Bronchial epithelial cell (primary cell): ENCODE data around the gene KRT40. TPM values are rescaled to one million over a fixed set of nuclear protein-coding genes. Genes with fewer than 3 reads are reported as not detected.
A peak's percentile ranks its signal among the peaks of the same experiment; 100 is the strongest.

Experiments used
- DNase-seq: peaks from one replicate; pipeline ENCODE4 v3.0.0-alpha.2; 2010; ENCODE audit warnings: low read depth
- FAIRE-seq: peaks from 2 replicates; lab custom pipeline; 2011; peaks lifted over from hg19 to GRCh38; lab: Jason Lieb, UNC
- H3K27me3 ChIP-seq: 2 replicates; pipeline ENCODE4 v1.5.1; 2011; ENCODE audit warnings: low read length; ENCODE audit not compliant: control insufficient read depth, insufficient read depth
- H3K36me3 ChIP-seq: 2 replicates; pipeline ENCODE4 v1.5.1; 2011; ENCODE audit warnings: low read length; ENCODE audit not compliant: control insufficient read depth, insufficient read depth
- H3K4me3 ChIP-seq: 2 replicates; pipeline ENCODE4 v1.5.1; 2011; ENCODE audit warnings: mild to moderate bottlenecking, low read depth, low read length, control low read depth
- total RNA-seq: library from RNA; depleted of rRNA; stranded (reverse); fragments of >200 nt; gene quantifications from 2 replicates; pipeline ENCODE4 v1.2.1, GENCODE V29; 2014
- TF ChIP-seq, protein P1 (sequence below): IDR thresholded peaks from 2 replicates; pipeline ENCODE4 v1.5.1; 2011; ENCODE audit warnings: mild to moderate bottlenecking, moderate library complexity, low read length, control low read depth, inconsistent platforms; ENCODE audit not compliant: insufficient read depth, severe bottlenecking

Gene KRT40
- total RNA-seq, 1 donor from 2014 or later: not detected

DNA sequence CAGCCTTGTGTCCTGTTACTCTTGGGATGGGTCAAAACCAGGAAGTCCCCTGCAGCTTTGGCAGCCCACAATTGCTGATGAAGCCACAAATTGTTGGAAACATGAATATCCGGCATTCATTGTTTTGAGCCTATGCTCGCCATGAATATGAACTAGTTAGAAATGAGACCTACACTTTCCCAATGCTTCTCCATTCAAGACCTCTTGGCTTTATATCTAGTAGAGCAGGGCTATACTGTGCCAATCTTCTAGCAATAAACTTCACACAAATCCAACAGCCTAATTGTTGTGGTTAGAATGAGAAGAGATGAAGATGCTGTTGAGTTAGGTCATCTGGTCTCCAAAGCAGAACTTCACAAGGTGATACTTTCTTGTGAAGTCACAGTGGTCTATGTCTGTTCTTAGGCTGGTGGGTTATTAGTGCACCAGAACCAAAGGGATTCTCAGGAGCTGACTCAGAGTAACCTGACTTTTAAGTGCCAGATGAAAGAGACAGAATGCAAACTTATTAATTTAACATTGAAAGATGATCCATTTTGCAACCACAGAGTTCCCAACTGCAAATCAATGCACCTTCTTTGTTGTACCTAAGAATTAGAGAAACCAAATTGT is 33.0 kb downstream of the KRT40 start:
- no peaks in the 10 kb centered on the region for H3K27me3 ChIP-seq
- FAIRE-seq: no peak
- TF ChIP-seq, protein P1, sequence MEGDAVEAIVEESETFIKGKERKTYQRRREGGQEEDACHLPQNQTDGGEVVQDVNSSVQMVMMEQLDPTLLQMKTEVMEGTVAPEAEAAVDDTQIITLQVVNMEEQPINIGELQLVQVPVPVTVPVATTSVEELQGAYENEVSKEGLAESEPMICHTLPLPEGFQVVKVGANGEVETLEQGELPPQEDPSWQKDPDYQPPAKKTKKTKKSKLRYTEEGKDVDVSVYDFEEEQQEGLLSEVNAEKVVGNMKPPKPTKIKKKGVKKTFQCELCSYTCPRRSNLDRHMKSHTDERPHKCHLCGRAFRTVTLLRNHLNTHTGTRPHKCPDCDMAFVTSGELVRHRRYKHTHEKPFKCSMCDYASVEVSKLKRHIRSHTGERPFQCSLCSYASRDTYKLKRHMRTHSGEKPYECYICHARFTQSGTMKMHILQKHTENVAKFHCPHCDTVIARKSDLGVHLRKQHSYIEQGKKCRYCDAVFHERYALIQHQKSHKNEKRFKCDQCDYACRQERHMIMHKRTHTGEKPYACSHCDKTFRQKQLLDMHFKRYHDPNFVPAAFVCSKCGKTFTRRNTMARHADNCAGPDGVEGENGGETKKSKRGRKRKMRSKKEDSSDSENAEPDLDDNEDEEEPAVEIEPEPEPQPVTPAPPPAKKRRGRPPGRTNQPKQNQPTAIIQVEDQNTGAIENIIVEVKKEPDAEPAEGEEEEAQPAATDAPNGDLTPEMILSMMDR: no peak
- no peak for DNase-seq
- H3K4me3 ChIP-seq: no peak overlapping the region
- no peaks in the 10 kb centered on the region for H3K36me3 ChIP-seq

DNA sequence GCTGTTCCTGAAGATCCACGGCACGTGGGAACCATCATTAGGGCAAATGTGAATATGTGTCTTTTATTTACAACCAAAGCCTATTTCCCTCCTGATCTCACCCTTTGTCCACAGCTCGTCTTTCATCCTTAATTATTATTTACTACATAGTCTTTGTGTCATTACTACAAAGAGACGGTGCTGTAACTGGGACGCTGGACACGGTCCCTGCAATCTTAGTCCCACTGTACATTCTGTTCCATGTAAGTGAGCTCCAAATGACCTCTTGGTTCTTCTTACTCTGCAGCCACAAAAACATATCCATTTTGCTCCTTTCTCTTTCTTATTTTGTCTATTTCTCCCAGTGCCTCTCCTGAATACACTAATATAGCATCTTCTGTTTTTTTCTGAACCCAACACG is 34.0 kb downstream of the KRT40 start:
- Histone ChIP-seq H3K27me3 (no peaks in the 10 kb centered on the region), H3K4me3 (no peak overlapping the region), H3K36me3 (no peaks in the 10 kb centered on the region)
- DNase-seq (no peak), FAIRE-seq (no peak)
- TF ChIP-seq, protein P1: no peak

DNA sequence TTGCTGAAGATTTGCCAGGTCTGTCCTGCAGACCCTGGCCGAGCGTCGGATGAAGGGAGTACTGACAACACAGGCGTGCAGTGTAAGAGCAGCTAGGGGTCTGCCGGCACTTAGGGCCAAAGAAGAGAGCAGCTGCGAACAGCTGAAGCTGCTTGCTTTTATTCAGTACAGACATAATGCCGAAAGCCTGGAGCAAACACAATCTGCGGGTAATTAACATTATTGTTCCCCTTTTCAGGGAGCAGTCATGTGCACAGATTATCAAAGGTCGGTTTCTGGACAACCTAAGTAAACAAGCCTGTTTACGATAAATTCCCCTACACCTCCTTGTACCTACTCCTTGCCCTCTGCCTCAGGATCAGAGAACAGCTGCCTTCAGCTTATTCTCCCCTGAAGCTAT is 34.7 kb downstream of the KRT40 start:
- FAIRE-seq: no peak
- TF ChIP-seq, protein P1: no peak
- H3K36me3 ChIP-seq: no peaks in the 10 kb centered on the region
- H3K27me3 ChIP-seq: no peaks in the 10 kb centered on the region
- H3K4me3 ChIP-seq: no peak overlapping the region
- DNase-seq: no peak

DNA sequence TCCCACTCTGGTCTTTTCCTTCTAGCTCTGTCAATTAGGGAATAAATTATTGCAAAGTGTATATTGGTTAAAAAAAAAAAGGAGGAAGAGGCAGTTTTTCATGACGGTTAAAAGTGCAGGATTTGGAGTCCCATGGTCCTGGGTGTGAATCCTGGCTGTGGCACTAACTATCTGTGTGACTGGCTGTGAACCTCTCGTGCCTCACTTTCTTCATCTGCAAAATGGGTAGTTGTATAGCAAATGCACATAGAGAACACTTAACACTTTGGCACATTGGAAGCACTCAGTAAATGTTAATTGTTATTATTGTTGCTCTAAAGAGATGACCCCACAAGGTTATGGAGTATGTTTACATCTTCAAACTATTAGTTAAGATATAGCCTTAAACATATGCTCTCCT is 36.2 kb downstream of the KRT40 start:
- FAIRE-seq (no peak), DNase-seq (no peak)
- Histone ChIP-seq H3K27me3 (no peaks in the 10 kb centered on the region), H3K36me3 (no peaks in the 10 kb centered on the region), H3K4me3 (no peak overlapping the region)
- TF ChIP-seq, protein P1: no peak

DNA sequence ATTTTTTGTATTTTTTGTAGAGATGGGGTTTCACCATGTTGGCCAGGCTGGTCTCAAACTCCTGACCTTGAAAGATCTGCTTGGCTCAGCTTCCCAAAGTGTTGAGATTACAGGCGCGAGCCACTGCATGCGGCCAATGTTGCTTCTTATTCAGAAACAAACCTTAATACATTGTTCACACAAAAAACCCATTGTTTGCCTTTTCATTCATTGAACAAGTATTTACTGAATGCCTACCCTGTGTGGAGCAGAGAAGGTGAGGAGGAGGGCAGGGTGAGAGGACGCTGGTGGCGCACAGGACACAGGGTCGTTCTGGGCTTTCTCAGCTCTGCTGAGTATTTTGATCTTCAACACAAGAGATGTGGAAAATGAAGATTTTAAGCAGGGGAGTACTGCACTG is 38.7 kb downstream of the KRT40 start:
- no peak for DNase-seq
- no peaks in the 10 kb centered on the region for H3K36me3 ChIP-seq
- TF ChIP-seq, protein P1: no peak
- H3K27me3 ChIP-seq: no peaks in the 10 kb centered on the region
- peak; percentile 36 for FAIRE-seq
- H3K4me3 ChIP-seq: no peak overlapping the region

DNA sequence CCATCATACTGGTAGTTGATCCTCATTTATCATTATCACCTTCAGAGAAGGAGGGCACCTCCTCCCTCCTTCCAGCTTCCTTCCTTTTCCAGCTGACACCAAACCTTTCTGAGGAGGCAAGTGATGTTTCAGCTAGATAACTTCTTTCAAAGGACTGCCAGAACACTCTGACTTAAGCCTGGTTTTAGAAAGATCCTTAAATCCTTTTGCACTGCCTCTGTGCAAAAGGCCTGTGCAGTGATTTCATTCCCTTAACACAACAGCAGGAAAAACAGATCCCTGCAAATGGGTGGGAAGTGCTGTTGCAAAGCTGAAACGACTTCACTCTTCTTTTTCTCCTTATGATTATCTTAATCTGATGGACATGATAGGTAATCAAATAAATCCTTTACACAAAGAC is 39.6 kb downstream of the KRT40 start:
- Histone ChIP-seq H3K4me3 (no peak overlapping the region), H3K36me3 (no peaks in the 10 kb centered on the region), H3K27me3 (no peaks in the 10 kb centered on the region)
- DNase-seq: no peak
- FAIRE-seq: no peak
- TF ChIP-seq, protein P1: no peak
